Sigmoid colon (tissue), 4 donors: ENCODE measurements around the gene POLR2A.

Experiments
- POLR2A ChIP-seq, 2 donors: fragments of 450-650 bp; IDR thresholded peaks; one replicate each; pipeline ENCODE4 v1.6.1; 2016; ENCODE audit warnings: antibody characterized with exemption in 2 of 2, mild to moderate bottlenecking in 2 of 2, moderate library complexity in 2 of 2
- POLR2AphosphoS5 ChIP-seq, 4 donors: sonication (generic); formaldehyde crosslinking; IDR thresholded peaks; one replicate each; pipeline ENCODE4 v1.6.1; 2017; ENCODE audit warnings: antibody characterized with exemption in 4 of 4

DNA sequence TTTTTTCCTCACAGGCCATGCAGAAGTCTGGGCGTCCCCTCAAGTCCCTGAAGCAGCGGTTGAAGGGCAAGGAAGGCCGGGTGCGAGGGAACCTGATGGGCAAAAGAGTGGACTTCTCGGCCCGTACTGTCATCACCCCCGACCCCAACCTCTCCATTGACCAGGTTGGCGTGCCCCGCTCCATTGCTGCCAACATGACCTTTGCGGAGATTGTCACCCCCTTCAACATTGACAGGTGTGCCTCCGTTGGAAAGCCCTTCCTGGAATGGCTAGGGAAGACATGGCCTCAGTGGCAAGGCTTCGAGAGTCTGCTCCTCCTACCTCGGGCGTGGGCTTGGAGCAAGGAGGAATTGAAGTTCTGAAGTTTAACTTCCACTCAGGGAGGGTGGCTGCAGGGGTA lies 13.5 kb downstream of the POLR2A start:
- TF ChIP-seq POLR2A (IDR thresholded peaks at IDR 0.05) (no peak), POLR2AphosphoS5 (IDR thresholded peaks at IDR 0.05) (no peak)
